Neutrophil (primary cell): ENCODE data around the gene MIR17HG.

Source experiments
- H3K27ac ChIP-seq: fragments of 200-600 bp; sonication (generic); 2 replicates; pipeline ENCODE4 v1.5.1; 2016; ENCODE audit warnings: mild to moderate bottlenecking, moderate library complexity
- H3K27me3 ChIP-seq: fragments of 200-600 bp; sonication (generic); 2 replicates; pipeline ENCODE4 v1.6.0; 2016; ENCODE audit warnings: mild to moderate bottlenecking
- H3K36me3 ChIP-seq: fragments of 200-600 bp; sonication (generic); 2 replicates; pipeline ENCODE4 v1.5.1; 2017
- H3K4me1 ChIP-seq, 2 experiments: fragments of 200-600 bp in 1 of 2; sonication (generic) in 1 of 2; 1 replicate in 1 of 2; 2 replicates in 1 of 2; pipeline versions ENCODE4 v1.5.1 to v1.6.1; 2013 to 2016; ENCODE audit warnings: low read depth in 1 of 2, low read length in 1 of 2, mild to moderate bottlenecking in 1 of 2, moderate library complexity in 1 of 2; ENCODE audit not compliant: control insufficient read depth in 1 of 2, insufficient read depth in 1 of 2
- H3K4me3 ChIP-seq, 2 experiments: fragments of 200-600 bp in 1 of 2; sonication (generic) in 1 of 2; 1 replicate in 1 of 2; 2 replicates in 1 of 2; pipeline ENCODE4 v1.5.1; 2013 to 2016; ENCODE audit warnings: low read depth in 1 of 2, low read length in 1 of 2, mild to moderate bottlenecking in 1 of 2, moderate library complexity in 1 of 2
- H3K9me3 ChIP-seq: fragments of 200-600 bp; sonication (generic); 2 replicates; pipeline ENCODE4 v1.5.1; 2016
- TF ChIP-seq, protein P1 (sequence below): fragments of 200-600 bp; sonication (generic); IDR thresholded peaks from 2 replicates; pipeline ENCODE4 v1.5.1; 2016; ENCODE audit warnings: antibody characterized with exemption

MIR17HG gene

GRCh38 chr13:91360246-91360751 lies 12.8 kb downstream of the MIR17HG start:
- H3K9me3 ChIP-seq = no peaks in the 10 kb centered on the region
- H3K27ac ChIP-seq = no peak overlapping the region
- H3K27me3 ChIP-seq = no peaks in the 10 kb centered on the region
- TF ChIP-seq, protein P1, sequence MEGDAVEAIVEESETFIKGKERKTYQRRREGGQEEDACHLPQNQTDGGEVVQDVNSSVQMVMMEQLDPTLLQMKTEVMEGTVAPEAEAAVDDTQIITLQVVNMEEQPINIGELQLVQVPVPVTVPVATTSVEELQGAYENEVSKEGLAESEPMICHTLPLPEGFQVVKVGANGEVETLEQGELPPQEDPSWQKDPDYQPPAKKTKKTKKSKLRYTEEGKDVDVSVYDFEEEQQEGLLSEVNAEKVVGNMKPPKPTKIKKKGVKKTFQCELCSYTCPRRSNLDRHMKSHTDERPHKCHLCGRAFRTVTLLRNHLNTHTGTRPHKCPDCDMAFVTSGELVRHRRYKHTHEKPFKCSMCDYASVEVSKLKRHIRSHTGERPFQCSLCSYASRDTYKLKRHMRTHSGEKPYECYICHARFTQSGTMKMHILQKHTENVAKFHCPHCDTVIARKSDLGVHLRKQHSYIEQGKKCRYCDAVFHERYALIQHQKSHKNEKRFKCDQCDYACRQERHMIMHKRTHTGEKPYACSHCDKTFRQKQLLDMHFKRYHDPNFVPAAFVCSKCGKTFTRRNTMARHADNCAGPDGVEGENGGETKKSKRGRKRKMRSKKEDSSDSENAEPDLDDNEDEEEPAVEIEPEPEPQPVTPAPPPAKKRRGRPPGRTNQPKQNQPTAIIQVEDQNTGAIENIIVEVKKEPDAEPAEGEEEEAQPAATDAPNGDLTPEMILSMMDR = no peak
- H3K4me1 ChIP-seq = no peaks in the 10 kb centered on the region
- H3K4me3 ChIP-seq = no peak overlapping the region
- H3K36me3 ChIP-seq = no peaks in the 10 kb centered on the region

DNA sequence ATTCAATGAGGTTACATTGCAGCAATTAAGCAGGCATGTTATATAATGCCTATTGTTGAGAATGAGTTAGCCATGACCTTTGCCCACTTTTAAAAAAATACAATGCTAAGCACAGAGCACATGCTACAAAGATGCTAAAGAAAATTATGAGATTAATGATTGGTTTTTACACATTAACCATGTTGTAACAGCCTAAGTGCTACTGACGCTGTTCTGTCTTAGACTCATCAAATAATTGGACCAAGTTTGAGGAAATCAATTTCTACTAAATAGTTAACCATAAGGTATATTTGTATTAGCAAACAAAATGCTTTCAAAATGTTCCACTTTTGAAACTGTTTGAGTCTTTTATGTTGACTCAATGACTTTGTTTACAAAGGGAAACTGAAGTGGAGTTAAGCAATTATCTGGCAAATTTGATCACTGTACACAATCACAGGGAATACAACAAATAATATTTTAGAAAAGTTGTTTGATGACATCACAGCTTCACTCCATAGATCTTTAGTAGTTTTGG lies 14.3 kb downstream of the MIR17HG start:
- Histone ChIP-seq H3K4me1 (no peaks in the 10 kb centered on the region), H3K4me3 (no peak overlapping the region), H3K27me3 (no peaks in the 10 kb centered on the region), H3K36me3 (no peaks in the 10 kb centered on the region), H3K9me3 (no peaks in the 10 kb centered on the region), H3K27ac (no peak overlapping the region)
- TF ChIP-seq, protein P1 = no peak

DNA sequence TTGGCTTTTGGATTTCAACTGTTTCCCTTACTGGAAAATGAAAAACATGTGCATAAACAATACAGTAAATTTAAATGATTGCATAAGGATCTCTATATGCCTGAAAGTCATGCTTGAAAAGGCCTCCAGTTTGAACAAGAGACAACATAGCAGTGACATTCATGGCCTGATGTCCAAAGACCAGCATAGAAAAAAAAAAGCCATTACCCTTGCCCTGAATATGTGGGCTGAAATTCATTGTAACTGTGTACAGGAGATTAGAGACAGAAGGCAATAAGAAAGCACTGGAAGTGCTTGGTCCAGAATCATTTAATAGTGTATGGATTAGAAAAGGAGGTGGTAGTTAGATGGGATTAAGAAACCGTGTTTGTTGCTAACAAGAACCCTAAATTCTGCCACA lies 15.4 kb downstream of the MIR17HG start:
- Histone ChIP-seq H3K27me3 (no peaks in the 10 kb centered on the region), H3K27ac (no peak overlapping the region), H3K4me3 (no peak overlapping the region), H3K4me1 (no peaks in the 10 kb centered on the region), H3K36me3 (no peaks in the 10 kb centered on the region), H3K9me3 (no peaks in the 10 kb centered on the region)
- TF ChIP-seq, protein P1 = no peak

DNA sequence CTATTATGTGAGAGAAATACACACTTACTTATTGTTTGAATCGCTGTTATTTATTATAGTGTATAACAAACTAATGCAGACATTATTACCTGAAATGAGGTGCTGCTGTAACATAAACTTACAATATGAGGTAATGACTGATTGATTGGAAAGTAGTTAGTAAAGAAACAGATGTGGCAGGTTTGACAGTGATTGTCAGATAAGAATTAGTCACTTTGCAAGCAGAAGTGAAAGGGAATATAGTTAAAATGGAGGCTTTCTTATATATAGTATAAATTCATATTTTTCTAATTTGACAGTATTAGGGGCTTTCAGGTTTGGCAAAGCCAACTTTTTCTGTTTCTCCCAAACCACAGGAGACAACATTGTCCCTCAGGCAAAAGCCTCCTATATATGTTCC lies 20.6 kb downstream of the MIR17HG start:
- TF ChIP-seq, protein P1 = no peak
- H3K4me3 ChIP-seq = no peak overlapping the region
- no peaks in the 10 kb centered on the region for H3K9me3 ChIP-seq
- no peaks in the 10 kb centered on the region for H3K4me1 ChIP-seq
- H3K27ac ChIP-seq = no peak overlapping the region
- H3K36me3 ChIP-seq = no peaks in the 10 kb centered on the region
- H3K27me3 ChIP-seq = no peaks in the 10 kb centered on the region

DNA sequence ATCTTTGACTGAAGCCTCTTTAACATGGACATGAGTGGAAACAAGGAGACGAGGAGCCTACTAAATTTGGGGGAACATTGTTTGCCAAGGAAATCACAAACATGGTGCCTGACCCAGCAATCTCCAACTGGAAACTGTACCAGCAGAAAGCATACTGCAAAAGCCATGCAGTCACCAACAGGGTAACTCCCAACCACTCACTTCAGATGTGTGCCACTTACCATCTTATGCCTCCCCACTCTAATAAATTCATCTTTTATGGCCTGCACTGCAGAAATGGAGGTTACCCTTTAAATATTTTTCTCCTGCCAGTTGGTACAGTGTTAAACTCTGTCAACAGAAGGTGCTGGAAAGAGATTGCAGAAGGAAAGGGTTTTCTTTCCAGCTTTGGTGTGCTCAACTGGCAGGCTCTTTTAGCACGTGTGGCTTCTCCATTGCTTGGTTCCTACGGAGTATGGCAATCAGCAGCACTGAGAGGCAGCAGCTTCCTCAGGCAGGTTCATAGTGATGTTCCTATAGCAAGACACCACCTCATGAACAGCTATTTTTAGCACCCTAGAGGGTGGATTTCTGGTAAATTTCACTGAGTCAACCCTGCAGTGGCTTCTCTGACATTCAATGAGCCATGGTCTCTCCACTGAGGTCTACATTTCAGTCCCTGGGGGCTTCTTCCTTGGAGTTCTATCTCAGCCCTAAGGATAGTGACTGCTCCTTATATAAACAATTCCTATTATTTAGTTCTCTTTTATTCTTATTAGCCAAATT lies 21.4 kb downstream of the MIR17HG start:
- H3K36me3 ChIP-seq = no peaks in the 10 kb centered on the region
- H3K27ac ChIP-seq = no peak overlapping the region
- no peaks in the 10 kb centered on the region for H3K9me3 ChIP-seq
- H3K27me3 ChIP-seq = no peaks in the 10 kb centered on the region
- H3K4me3 ChIP-seq = no peak overlapping the region
- no peaks in the 10 kb centered on the region for H3K4me1 ChIP-seq
- TF ChIP-seq, protein P1 = no peak
